ENCODE data around the gene ADRA1B. TPM values are rescaled to one million over a fixed set of nuclear protein-coding genes. Genes with fewer than 3 reads are reported as not detected.
"Not testable (repeated sequence)": the region's sequence is repeated elsewhere in the genome, so short reads cannot be mapped to it uniquely, and the experiment has no call there.

Gene ADRA1B
- total RNA-seq, 2 experiments from 2014 or later, result not detected

DNA sequence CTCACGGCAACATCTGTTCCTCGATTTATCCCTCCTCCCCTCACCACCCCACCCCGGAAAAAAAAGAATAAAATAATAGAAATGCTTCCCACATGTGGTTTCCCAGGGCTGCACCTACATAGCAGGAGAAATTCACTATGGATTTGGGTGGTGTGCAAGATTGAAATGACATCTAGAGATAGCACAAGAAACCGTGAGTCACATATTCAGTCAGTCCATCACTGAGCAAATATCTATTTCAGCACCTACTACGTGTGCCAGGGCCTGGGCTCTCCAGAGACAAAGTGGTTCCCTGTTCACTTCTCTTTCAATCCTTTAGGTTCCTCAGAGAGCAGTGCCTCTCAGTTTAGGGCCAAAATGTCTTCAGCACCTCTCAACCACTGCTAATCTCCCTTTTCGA is 47.7 kb downstream of the ADRA1B start:
- H3K4me1 ChIP-seq (ENCODE audit: insufficient read depth, low read length), result peaks cover 4% of the 10 kb centered on the region
- Mint-ChIP-seq H3K27me3 (peaks cover 46% of the 10 kb centered on the region), H3K9me3 (no peaks in the 10 kb centered on the region), H3K4me1 (ENCODE audit: low read depth) (no peaks in the 10 kb centered on the region), H3K4me3 (no peak overlapping the region), H3K27ac (no peak overlapping the region), H3K36me3 (ENCODE audit: low read depth) (no peaks in the 10 kb centered on the region)
- TF ChIP-seq, protein P1, sequence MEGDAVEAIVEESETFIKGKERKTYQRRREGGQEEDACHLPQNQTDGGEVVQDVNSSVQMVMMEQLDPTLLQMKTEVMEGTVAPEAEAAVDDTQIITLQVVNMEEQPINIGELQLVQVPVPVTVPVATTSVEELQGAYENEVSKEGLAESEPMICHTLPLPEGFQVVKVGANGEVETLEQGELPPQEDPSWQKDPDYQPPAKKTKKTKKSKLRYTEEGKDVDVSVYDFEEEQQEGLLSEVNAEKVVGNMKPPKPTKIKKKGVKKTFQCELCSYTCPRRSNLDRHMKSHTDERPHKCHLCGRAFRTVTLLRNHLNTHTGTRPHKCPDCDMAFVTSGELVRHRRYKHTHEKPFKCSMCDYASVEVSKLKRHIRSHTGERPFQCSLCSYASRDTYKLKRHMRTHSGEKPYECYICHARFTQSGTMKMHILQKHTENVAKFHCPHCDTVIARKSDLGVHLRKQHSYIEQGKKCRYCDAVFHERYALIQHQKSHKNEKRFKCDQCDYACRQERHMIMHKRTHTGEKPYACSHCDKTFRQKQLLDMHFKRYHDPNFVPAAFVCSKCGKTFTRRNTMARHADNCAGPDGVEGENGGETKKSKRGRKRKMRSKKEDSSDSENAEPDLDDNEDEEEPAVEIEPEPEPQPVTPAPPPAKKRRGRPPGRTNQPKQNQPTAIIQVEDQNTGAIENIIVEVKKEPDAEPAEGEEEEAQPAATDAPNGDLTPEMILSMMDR (IDR thresholded peaks at IDR 0.05), result no peak
- intact Hi-C loops (cut with DNase I, micrococcal nuclease), result no loop called here
- POLR2A ChIA-PET, result no interaction called here
- DNase-seq (no peak), ATAC-seq (ENCODE audit: poor library complexity) (no peak)
- no peak overlapping the region for H3K27ac ChIP-seq (ENCODE audit: low read depth in 1 of 2, low read length in 2 of 2)
- CTCF ChIA-PET, result no interaction called here
- peaks cover 7 to 8% of the 10 kb centered on the region in 2 experiments for H3K27me3 ChIP-seq (ENCODE audit: control insufficient read depth in 1 of 2, insufficient read depth in 2 of 2, low read length in 2 of 2)
- no peaks in the 10 kb centered on the region for H3K9me3 ChIP-seq (ENCODE audit: control insufficient read depth in 1 of 2, insufficient read depth in 1 of 2, low read length in 2 of 2)
- no peak overlapping the region for H3K4me3 ChIP-seq (ENCODE audit: low read length)
- H3K36me3 ChIP-seq (ENCODE audit: insufficient read depth, low read length), result no peaks in the 10 kb centered on the region

DNA sequence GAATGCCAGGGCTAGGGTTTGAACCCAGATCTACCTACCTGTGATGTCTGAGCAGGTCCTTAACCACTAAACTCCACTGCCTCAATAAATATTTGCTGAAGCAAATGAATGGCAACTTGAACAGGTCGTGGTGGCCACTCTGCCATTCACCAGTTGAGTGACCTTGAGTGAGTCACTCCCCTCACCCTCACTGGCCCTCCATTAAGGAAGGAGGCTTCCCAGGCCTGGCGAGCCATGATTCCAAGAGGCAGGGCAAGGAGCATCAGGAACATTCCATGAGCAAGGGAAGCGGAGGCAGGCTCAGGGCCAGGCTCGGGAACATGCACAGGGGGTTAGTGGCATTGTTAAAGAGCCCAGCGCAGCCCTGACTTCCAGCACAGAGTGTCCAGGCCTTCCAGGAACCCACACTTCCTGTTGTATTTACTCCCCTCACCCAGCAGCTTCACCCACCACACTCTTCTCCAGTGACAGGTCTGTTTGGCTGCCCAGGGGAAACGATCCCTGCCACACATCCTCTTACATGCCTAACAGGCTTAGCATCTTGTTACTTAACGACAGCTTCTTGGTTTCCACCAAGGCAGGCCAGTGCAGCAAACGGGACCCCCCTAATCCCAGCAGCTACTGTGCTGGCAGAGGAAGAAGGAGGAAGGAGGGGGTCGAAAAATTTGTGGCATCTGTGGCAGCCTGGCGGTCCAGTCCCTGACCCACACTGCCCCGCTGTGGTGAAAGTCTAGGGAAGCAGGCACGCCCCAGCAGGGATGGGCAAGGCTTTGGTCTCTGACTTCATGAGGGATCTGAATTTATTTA is 49.0 kb downstream of the ADRA1B start:
- Histone ChIP-seq H3K9me3 (ENCODE audit: control insufficient read depth in 1 of 2, insufficient read depth in 1 of 2, low read length in 2 of 2) (no peaks in the 10 kb centered on the region), H3K36me3 (ENCODE audit: insufficient read depth, low read length) (no peaks in the 10 kb centered on the region), H3K27me3 (ENCODE audit: control insufficient read depth in 1 of 2, insufficient read depth in 2 of 2, low read length in 2 of 2) (peaks cover 9 to 16% of the 10 kb centered on the region in 2 experiments), H3K4me3 (ENCODE audit: low read length) (no peak overlapping the region), H3K27ac (ENCODE audit: low read depth in 1 of 2, low read length in 2 of 2) (no peak overlapping the region), H3K4me1 (ENCODE audit: insufficient read depth, low read length) (peaks cover 4% of the 10 kb centered on the region)
- peak in 6 of 14 experiments; percentile 4 to 36 (median 8) for DNase-seq
- Mint-ChIP-seq H3K9me3 (no peaks in the 10 kb centered on the region), H3K27me3 (peaks cover 57% of the 10 kb centered on the region), H3K4me1 (ENCODE audit: low read depth) (no peaks in the 10 kb centered on the region), H3K36me3 (ENCODE audit: low read depth) (no peaks in the 10 kb centered on the region), H3K4me3 (no peak overlapping the region), H3K27ac (no peak overlapping the region)
- CTCF ChIA-PET, result no interaction called here
- POLR2A ChIA-PET, result no interaction called here
- ATAC-seq (ENCODE audit: poor library complexity), result no peak
- intact Hi-C loops (cut with DNase I, micrococcal nuclease), result no loop called here
- TF ChIP-seq, protein P1 (IDR thresholded peaks at IDR 0.05), result no peak

DNA sequence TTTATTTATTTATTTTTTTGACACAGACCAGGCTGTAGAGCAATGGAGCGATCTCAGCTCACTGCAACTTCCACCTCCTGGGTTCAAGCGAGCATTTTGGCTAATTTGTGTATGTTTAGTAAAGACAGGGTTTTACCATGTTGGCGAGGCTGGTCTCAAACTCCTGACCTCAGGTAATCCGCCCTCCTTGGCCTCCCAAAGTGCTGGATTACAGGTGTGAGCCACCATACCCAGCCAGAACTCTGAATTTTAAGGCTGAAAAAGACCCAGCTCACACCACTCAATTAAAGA is 49.5 kb downstream of the ADRA1B start:
- H3K4me3 Mint-ChIP-seq; H3K9me3 Mint-ChIP-seq; intact Hi-C loops (cut with DNase I, micrococcal nuclease); H3K4me1 ChIP-seq (ENCODE audit: insufficient read depth, low read length); ATAC-seq (ENCODE audit: poor library complexity); H3K36me3 Mint-ChIP-seq (ENCODE audit: low read depth); H3K27ac Mint-ChIP-seq; H3K4me3 ChIP-seq (ENCODE audit: low read length); POLR2A ChIA-PET; H3K4me1 Mint-ChIP-seq (ENCODE audit: low read depth); DNase-seq; H3K27ac ChIP-seq (ENCODE audit: low read depth in 1 of 2, low read length in 2 of 2); H3K36me3 ChIP-seq (ENCODE audit: insufficient read depth, low read length); H3K9me3 ChIP-seq (ENCODE audit: control insufficient read depth in 1 of 2, insufficient read depth in 1 of 2, low read length in 2 of 2); CTCF ChIA-PET: not testable (repeated sequence)
- H3K27me3 ChIP-seq (ENCODE audit: control insufficient read depth in 1 of 2, insufficient read depth in 2 of 2, low read length in 2 of 2), result peaks cover 14 to 21% of the 10 kb centered on the region in 2 experiments
- peaks cover 63% of the 10 kb centered on the region for H3K27me3 Mint-ChIP-seq

DNA sequence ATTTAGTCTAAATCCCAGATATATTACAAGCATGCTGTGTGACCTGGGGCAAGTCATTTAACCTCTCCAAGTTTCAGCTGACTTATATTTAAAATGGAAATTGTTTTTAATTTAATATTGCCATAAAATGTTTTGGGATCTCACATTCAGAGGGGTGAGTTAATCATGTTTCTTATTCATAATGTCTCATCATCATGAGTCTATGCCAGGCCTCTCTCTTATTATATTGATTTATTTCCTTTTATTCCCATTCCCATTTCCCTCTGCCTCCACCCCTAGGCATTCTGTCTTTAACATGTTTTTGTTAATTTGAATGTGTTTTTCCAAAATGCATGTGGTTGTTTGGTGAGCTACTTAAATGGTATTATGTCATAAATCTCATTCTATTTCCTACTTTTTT is 53.7 kb downstream of the ADRA1B start:
- Histone ChIP-seq H3K36me3 (ENCODE audit: insufficient read depth, low read length) (no peaks in the 10 kb centered on the region), H3K27ac (ENCODE audit: low read depth in 1 of 2, low read length in 2 of 2) (no peak overlapping the region), H3K9me3 (ENCODE audit: control insufficient read depth in 1 of 2, insufficient read depth in 1 of 2, low read length in 2 of 2) (peaks cover 0 to 10% of the 10 kb centered on the region in 2 experiments), H3K27me3 (ENCODE audit: control insufficient read depth in 1 of 2, insufficient read depth in 2 of 2, low read length in 2 of 2) (peaks cover 40 to 47% of the 10 kb centered on the region in 2 experiments), H3K4me3 (ENCODE audit: low read length) (no peak overlapping the region), H3K4me1 (ENCODE audit: insufficient read depth, low read length) (peaks cover 10% of the 10 kb centered on the region)
- TF ChIP-seq, protein P1 (IDR thresholded peaks at IDR 0.05), result no peak
- Mint-ChIP-seq H3K27ac (no peak overlapping the region), H3K4me1 (ENCODE audit: low read depth) (peaks cover 14% of the 10 kb centered on the region), H3K27me3 (peaks cover 90% of the 10 kb centered on the region), H3K9me3 (no peaks in the 10 kb centered on the region), H3K36me3 (ENCODE audit: low read depth) (no peaks in the 10 kb centered on the region), H3K4me3 (no peak overlapping the region)
- DNase-seq (no peak), ATAC-seq (ENCODE audit: poor library complexity) (no peak)
- ChIA-PET CTCF (no interaction called here), POLR2A (no interaction called here)
- intact Hi-C loops (cut with DNase I, micrococcal nuclease), result no loop called here
